ENCODE data around the gene BIRC6. TPM values are rescaled to one million over a fixed set of nuclear protein-coding genes. Genes with fewer than 3 reads are reported as not detected.

BIRC6 gene
- total and polyA plus RNA-seq, 2 of the 8 experiments (the other 6 are each of a cell fraction or from before 2014, with no cell fraction given): 32.5 to 69.5 TPM

DNA sequence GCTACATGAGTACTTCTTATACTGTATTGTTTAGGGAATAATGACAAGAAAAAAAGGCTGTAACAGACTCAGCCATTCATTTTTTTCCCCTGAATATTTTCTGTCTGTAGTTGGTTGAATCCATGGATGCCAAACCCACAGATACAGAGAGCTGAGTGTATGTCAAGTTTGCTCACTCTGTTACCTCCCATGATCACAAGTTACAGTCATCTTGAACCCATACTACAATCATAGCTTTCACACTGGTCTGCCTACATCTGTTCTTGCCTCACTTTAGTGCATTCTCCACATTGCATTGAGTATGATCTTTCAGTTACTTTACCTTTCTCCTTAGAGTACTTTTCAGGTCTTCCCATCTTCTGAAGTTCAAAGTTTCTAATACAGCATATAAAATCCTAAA, 94.0 kb downstream of the BIRC6 start:
- no peak overlapping the region for H2BK5ac ChIP-seq (ENCODE audit: low read depth, low read length)
- FAIRE-seq (no peak), DNase-seq (ENCODE audit: low read depth in 1 of 2, low spot score in 2 of 2) (no peak)
- H3K36me3 ChIP-seq (ENCODE audit: control insufficient read depth in 2 of 4, insufficient read depth in 4 of 4, low read length in 3 of 4): peaks cover 0 to 19% (median 5%) of the 10 kb centered on the region in 4 experiments; a peak in 4 of 8 replicates
- no peaks in the 10 kb centered on the region; a peak in 1 of 4 replicates for H3K79me2 ChIP-seq (ENCODE audit: control insufficient read depth in 1 of 2, insufficient read depth in 2 of 2, low read length in 2 of 2)
- H2BK20ac ChIP-seq (ENCODE audit: low read length): no peak overlapping the region
- no peak overlapping the region for H3K4me3 ChIP-seq (ENCODE audit: extremely low read depth in 1 of 4, insufficient read depth in 2 of 4, low read depth in 3 of 4, low read length in 4 of 4)
- TF ChIP-seq ASH2L (IDR thresholded peaks at IDR 0.05; ENCODE audit: low read length) (no peak), CBX5 (IDR thresholded peaks at IDR 0.05; ENCODE audit: low read depth, low read length) (no peak), CBX8 (IDR thresholded peaks at IDR 0.05; ENCODE audit: borderline replicate concordance, low read depth, low read length) (no peak), SRF (IDR thresholded peaks at IDR 0.05; ENCODE audit: low read depth, low read length) (no peak), RAD21 (IDR thresholded peaks at IDR 0.05 in 1 of 2, conservative IDR thresholded peaks at IDR 0.05 in 1 of 2; ENCODE audit: low read depth in 2 of 2, low read length in 2 of 2) (no peak), ATF3 (IDR thresholded peaks at IDR 0.05; ENCODE audit: insufficient read depth, low read depth, low read length) (no peak), SIRT6 (IDR thresholded peaks at IDR 0.05; ENCODE audit: low read length) (no peak), RBBP5 (IDR thresholded peaks at IDR 0.05; ENCODE audit: borderline replicate concordance, low read depth, low read length) (no peak), TAF7 (optimal IDR thresholded peaks at IDR 0.05; ENCODE audit: borderline replicate concordance, low read depth, low read length) (no peak)
- TF ChIP-seq, protein P1, sequence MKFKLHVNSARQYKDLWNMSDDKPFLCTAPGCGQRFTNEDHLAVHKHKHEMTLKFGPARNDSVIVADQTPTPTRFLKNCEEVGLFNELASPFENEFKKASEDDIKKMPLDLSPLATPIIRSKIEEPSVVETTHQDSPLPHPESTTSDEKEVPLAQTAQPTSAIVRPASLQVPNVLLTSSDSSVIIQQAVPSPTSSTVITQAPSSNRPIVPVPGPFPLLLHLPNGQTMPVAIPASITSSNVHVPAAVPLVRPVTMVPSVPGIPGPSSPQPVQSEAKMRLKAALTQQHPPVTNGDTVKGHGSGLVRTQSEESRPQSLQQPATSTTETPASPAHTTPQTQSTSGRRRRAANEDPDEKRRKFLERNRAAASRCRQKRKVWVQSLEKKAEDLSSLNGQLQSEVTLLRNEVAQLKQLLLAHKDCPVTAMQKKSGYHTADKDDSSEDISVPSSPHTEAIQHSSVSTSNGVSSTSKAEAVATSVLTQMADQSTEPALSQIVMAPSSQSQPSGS (IDR thresholded peaks at IDR 0.05; ENCODE audit: low read length): no peak
- TF ChIP-seq, protein P2, sequence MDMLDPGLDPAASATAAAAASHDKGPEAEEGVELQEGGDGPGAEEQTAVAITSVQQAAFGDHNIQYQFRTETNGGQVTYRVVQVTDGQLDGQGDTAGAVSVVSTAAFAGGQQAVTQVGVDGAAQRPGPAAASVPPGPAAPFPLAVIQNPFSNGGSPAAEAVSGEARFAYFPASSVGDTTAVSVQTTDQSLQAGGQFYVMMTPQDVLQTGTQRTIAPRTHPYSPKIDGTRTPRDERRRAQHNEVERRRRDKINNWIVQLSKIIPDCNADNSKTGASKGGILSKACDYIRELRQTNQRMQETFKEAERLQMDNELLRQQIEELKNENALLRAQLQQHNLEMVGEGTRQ (IDR thresholded peaks at IDR 0.05; ENCODE audit: low read length): no peak
- H3K27ac ChIP-seq (ENCODE audit: low read depth, low read length): no peak overlapping the region
- no peak overlapping the region for H4K5ac ChIP-seq (ENCODE audit: insufficient read length, low read depth, low read length)
- H3K14ac ChIP-seq (ENCODE audit: insufficient read length): no peak overlapping the region
- no peaks in the 10 kb centered on the region for H3K4me1 ChIP-seq (replicated peaks in 1 of 4; ENCODE audit: control insufficient read depth in 3 of 4, insufficient read depth in 4 of 4, low read length in 3 of 4)
- no peak overlapping the region for H4K91ac ChIP-seq (replicated peaks; ENCODE audit: insufficient read length, low read length)
- H3K9me3 ChIP-seq (ENCODE audit: insufficient read depth in 2 of 2, low read depth in 1 of 2, low read length in 1 of 2): no peaks in the 10 kb centered on the region
- peaks cover 0 to 1% of the 10 kb centered on the region in 2 experiments for H4K20me1 ChIP-seq (replicated peaks in 1 of 2; ENCODE audit: control insufficient read depth in 1 of 2, insufficient read depth in 2 of 2, low read length in 2 of 2)
- H2BK12ac ChIP-seq (ENCODE audit: low read depth, low read length): no peak overlapping the region
- H3K56ac ChIP-seq (replicated peaks; ENCODE audit: insufficient read length, low read depth, low read length): no peak overlapping the region
- H3K23ac ChIP-seq (ENCODE audit: insufficient read length): no peak overlapping the region
- H2BK120ac ChIP-seq (replicated peaks; ENCODE audit: low read depth, low read length): no peak overlapping the region
- no peak overlapping the region for H4K8ac ChIP-seq (ENCODE audit: extremely low read depth, insufficient read depth, low read length)
- no peak overlapping the region for H3K9ac ChIP-seq (replicated peaks in 1 of 4; ENCODE audit: extremely low read depth in 1 of 4, low read depth in 3 of 4, low read length in 3 of 4)
- no peak overlapping the region for H2AFZ ChIP-seq (ENCODE audit: low read length)
- ChIA-PET POLR2A (ENCODE audit: partially characterized antibody) (no interaction called here), CTCF (ENCODE audit: partially characterized antibody) (no interaction called here)
- H3K18ac ChIP-seq (ENCODE audit: extremely low read depth, low read length): no peak overlapping the region
- no peak overlapping the region for H2AK5ac ChIP-seq (ENCODE audit: low read depth, low read length)
- H3K4ac ChIP-seq (replicated peaks; ENCODE audit: insufficient read length, low read depth, low read length): no peak overlapping the region
- no peaks in the 10 kb centered on the region for H3K79me1 ChIP-seq (ENCODE audit: low read depth, low read length)
- H3K27me3 ChIP-seq (replicated peaks in 1 of 4; ENCODE audit: control insufficient read depth in 3 of 4, extremely low read depth in 1 of 4, insufficient read depth in 3 of 4, low read length in 3 of 4): no peaks in the 10 kb centered on the region
- H3K23me2 ChIP-seq (ENCODE audit: low read depth, low read length): no peaks in the 10 kb centered on the region
- no peak overlapping the region for H2BK15ac ChIP-seq (ENCODE audit: low read length)
- no peak overlapping the region for H3K4me2 ChIP-seq (ENCODE audit: insufficient read depth in 1 of 2, low read depth in 2 of 2, low read length in 2 of 2)

Data from H1 (cell line).